CD4-positive, CD25-positive, alpha-beta regulatory T cell (primary cell): Measurements from ENCODE around the gene RHOB. TPM values are rescaled to one million over a fixed set of nuclear protein-coding genes. Genes with fewer than 3 reads are reported as not detected.

Experiments
- ATAC-seq, 2 donors: fragments of 150-1000 bp; cut with Tn5 transposase; one replicate each; pipeline ENCODE4 v1.10.0; 2021; ENCODE audit warnings: low read depth in 2 of 2, moderate number of reproducible peaks in 2 of 2, moderate library complexity in 1 of 2
- DNase-seq, 3 donors: peaks; one replicate each; pipeline versions ENCODE4 v3.0.0 to v3.0.0-alpha.2; 2012 to 2022; ENCODE audit warnings: mixed read lengths in 1 of 3
- H3K27ac ChIP-seq: one replicate; pipeline ENCODE4 v1.7.0; 2013; ENCODE audit warnings: mild to moderate bottlenecking, low read length; ENCODE audit not compliant: insufficient read depth, poor library complexity, severe bottlenecking
- H3K27me3 ChIP-seq: one replicate; pipeline ENCODE4 v1.7.0; 2013; ENCODE audit warnings: low read length; ENCODE audit not compliant: control insufficient read depth, insufficient read depth
- H3K36me3 ChIP-seq: one replicate; pipeline ENCODE4 v1.7.0; 2013; ENCODE audit warnings: mild to moderate bottlenecking, low read length, moderate library complexity; ENCODE audit not compliant: control insufficient read depth, insufficient read depth
- H3K4me1 ChIP-seq: 2 replicates; pipeline ENCODE4 v1.7.0; 2013; ENCODE audit warnings: mild to moderate bottlenecking, low read length; ENCODE audit not compliant: insufficient read depth, control insufficient read depth, poor library complexity, severe bottlenecking
- H3K4me3 ChIP-seq: one replicate; pipeline ENCODE4 v1.7.0; 2013; ENCODE audit warnings: low read depth, mild to moderate bottlenecking, low read length, moderate library complexity
- H3K9me3 ChIP-seq, 2 experiments: 1 replicate in 1 of 2; 2 replicates in 1 of 2; pipeline ENCODE4 v1.7.0; 2013; ENCODE audit warnings: low read length in 2 of 2, mild to moderate bottlenecking in 1 of 2, moderate library complexity in 1 of 2; ENCODE audit not compliant: control insufficient read depth in 2 of 2
- H3K27ac Mint-ChIP-seq, 3 donors: one replicate each; pipeline ENCODE4 v1.8.0; 2020 to 2022; ENCODE audit warnings: mild to moderate bottlenecking in 3 of 3, mixed read lengths in 3 of 3, moderate library complexity in 2 of 3
- H3K27me3 Mint-ChIP-seq: one replicate; pipeline ENCODE4 v1.8.0; 2022; ENCODE audit warnings: mild to moderate bottlenecking, mixed read lengths
- H3K36me3 Mint-ChIP-seq: one replicate; pipeline ENCODE4 v1.8.0; 2020; ENCODE audit warnings: mixed read lengths
- H3K4me1 Mint-ChIP-seq, 4 donors: one replicate each; pipeline ENCODE4 v1.8.0; 2020 to 2022; ENCODE audit warnings: mixed read lengths in 4 of 4, mild to moderate bottlenecking in 1 of 4
- H3K4me3 Mint-ChIP-seq, 4 donors: one replicate each; pipeline ENCODE4 v1.8.0; 2020 to 2022; ENCODE audit warnings: mild to moderate bottlenecking in 4 of 4, mixed read lengths in 4 of 4, moderate library complexity in 3 of 4
- H3K9me3 Mint-ChIP-seq, 7 donors: one replicate each; pipeline ENCODE4 v1.8.0; 2020 to 2022; ENCODE audit warnings: mixed read lengths in 7 of 7, mild to moderate bottlenecking in 3 of 7, moderate library complexity in 2 of 7
- polyA plus RNA-seq, 4 donors: library from polyadenylated mRNA; unstranded; fragments of 300-500 nt; fragmentation: Illumina TruSeq; gene quantifications; one replicate each; pipeline ENCODE4 v1.2.3, GENCODE V29; 2021
- total RNA-seq: library from RNA; stranded (reverse); gene quantifications from one replicate; pipeline ENCODE4 v1.2.3, GENCODE V29; 2022

The RHOB gene
- total and polyA plus RNA-seq, 5 donors from 2014 or later, result 0.69 to 16.6 (median 1.1) TPM

DNA sequence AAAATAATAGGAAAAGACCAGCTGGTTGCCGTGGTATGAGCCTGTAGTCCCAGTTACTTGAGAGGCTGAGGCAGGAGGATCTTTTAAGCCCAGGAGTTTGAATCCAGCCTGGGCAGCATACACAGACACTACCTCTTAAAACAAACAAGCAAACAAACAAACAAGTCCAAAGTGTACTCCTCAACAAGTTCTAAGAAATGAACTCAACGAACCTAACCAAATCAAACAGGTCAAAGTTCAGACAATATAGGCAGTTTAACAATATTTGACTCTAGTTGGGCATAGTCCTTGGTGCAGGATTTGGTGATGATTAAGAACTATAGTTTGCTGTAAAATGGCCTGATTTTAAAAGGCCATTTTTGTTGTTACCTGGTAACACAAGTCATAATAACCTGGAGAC is 41.9 kb upstream of the RHOB start:
- no peak overlapping the region for H3K27ac ChIP-seq
- H3K36me3 Mint-ChIP-seq, result no peaks in the 10 kb centered on the region
- H3K4me3 ChIP-seq, result no peak overlapping the region
- peaks cover 0 to 19% (median 8%) of the 10 kb centered on the region in 7 donors for H3K9me3 Mint-ChIP-seq
- peaks cover 4% of the 10 kb centered on the region for H3K27me3 ChIP-seq
- ATAC-seq, result no peak
- no peaks in the 10 kb centered on the region for H3K36me3 ChIP-seq
- H3K4me3 Mint-ChIP-seq, result no peak overlapping the region
- H3K4me1 ChIP-seq, result no peaks in the 10 kb centered on the region
- DNase-seq, result no peak
- H3K4me1 Mint-ChIP-seq, result no peaks in the 10 kb centered on the region
- H3K27ac Mint-ChIP-seq, result no peak overlapping the region
- H3K9me3 ChIP-seq, result peaks cover 11 to 13% of the 10 kb centered on the region in 2 experiments
- H3K27me3 Mint-ChIP-seq, result peaks cover 28% of the 10 kb centered on the region

- no peaks in the 10 kb centered on the region for H3K36me3 Mint-ChIP-seq
- H3K4me3 Mint-ChIP-seq, result no peak overlapping the region
- no peaks in the 10 kb centered on the region for H3K4me1 Mint-ChIP-seq
- Histone ChIP-seq H3K4me3 (no peak overlapping the region), H3K27ac (no peak overlapping the region), H3K4me1 (no peaks in the 10 kb centered on the region), H3K27me3 (no peaks in the 10 kb centered on the region), H3K36me3 (no peaks in the 10 kb centered on the region), H3K9me3 (peaks cover 14 to 15% of the 10 kb centered on the region in 2 experiments)
- DNase-seq (no peak), ATAC-seq (no peak)
- H3K27ac Mint-ChIP-seq, result peak overlapping the region in 1 of 3 donors; percentile 83
- H3K9me3 Mint-ChIP-seq, result peaks cover 0 to 21% (median 9%) of the 10 kb centered on the region in 7 donors
- H3K27me3 Mint-ChIP-seq, result peaks cover 20% of the 10 kb centered on the region
Measured at GRCh38 chr2:20409039-20409438, 37.8 kb upstream of the RHOB start.

GRCh38 chr2:20410556-20411277 is 36.2 kb upstream of the RHOB start:
- Histone ChIP-seq H3K4me3 (no peak overlapping the region), H3K4me1 (no peaks in the 10 kb centered on the region), H3K27ac (no peak overlapping the region), H3K27me3 (no peaks in the 10 kb centered on the region), H3K9me3 (peaks cover 14 to 15% of the 10 kb centered on the region in 2 experiments), H3K36me3 (no peaks in the 10 kb centered on the region)
- Mint-ChIP-seq H3K4me3 (no peak overlapping the region), H3K9me3 (peaks cover 0 to 21% (median 9%) of the 10 kb centered on the region in 7 donors), H3K4me1 (no peaks in the 10 kb centered on the region), H3K27ac (no peak overlapping the region), H3K36me3 (peaks cover 3% of the 10 kb centered on the region), H3K27me3 (peaks cover 21% of the 10 kb centered on the region)
- ATAC-seq (no peak), DNase-seq (no peak)

GRCh38 chr2:20411361-20411894 is 35.4 kb upstream of the RHOB start:
- no peak overlapping the region for H3K4me3 ChIP-seq
- no peak overlapping the region for H3K27ac ChIP-seq
- H3K36me3 Mint-ChIP-seq, result peaks cover 3% of the 10 kb centered on the region
- peaks cover 0 to 21% (median 9%) of the 10 kb centered on the region in 7 donors for H3K9me3 Mint-ChIP-seq
- peaks cover 14 to 15% of the 10 kb centered on the region in 2 experiments for H3K9me3 ChIP-seq
- H3K27ac Mint-ChIP-seq, result no peak overlapping the region
- H3K4me1 Mint-ChIP-seq, result no peaks in the 10 kb centered on the region
- no peaks in the 10 kb centered on the region for H3K27me3 ChIP-seq
- peak; percentile 85 to 92 for ATAC-seq
- peaks cover 21% of the 10 kb centered on the region for H3K27me3 Mint-ChIP-seq
- H3K36me3 ChIP-seq, result no peaks in the 10 kb centered on the region
- no peak overlapping the region for H3K4me3 Mint-ChIP-seq
- DNase-seq, result peak; percentile 40 to 74 (median 52)
- H3K4me1 ChIP-seq, result no peaks in the 10 kb centered on the region

DNA sequence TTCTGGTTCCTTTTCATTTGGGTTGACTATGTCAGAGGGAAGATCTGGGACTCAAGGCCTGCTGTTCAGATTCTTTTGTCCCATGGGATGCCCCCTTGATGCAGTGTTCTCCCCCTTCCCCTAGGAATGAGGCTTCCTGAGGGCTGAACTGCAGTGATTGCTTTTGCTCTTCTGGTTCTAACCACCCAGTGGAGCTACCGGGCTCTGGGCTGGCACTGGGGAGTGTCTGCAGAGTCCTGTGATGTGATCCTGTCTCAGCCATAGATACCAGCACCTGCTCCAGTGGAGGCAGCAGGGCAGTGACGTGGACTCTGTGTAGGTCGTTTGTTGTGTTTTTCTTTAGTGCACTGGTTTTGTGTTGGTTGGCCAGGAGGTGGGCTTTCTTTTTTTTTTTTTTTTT is 32.1 kb upstream of the RHOB start:
- Mint-ChIP-seq H3K36me3 (peaks cover 3% of the 10 kb centered on the region), H3K4me3 (no peak overlapping the region)
- H3K9me3 ChIP-seq, result peaks cover 4% of the 10 kb centered on the region in 2 experiments

GRCh38 chr2:20415511-20415918 is 31.4 kb upstream of the RHOB start:
- Mint-ChIP-seq H3K36me3 (peaks cover 3% of the 10 kb centered on the region), H3K4me3 (no peak overlapping the region), H3K27ac (no peak overlapping the region), H3K9me3 (peaks cover 0 to 1% (median 0%) of the 10 kb centered on the region in 7 donors), H3K4me1 (no peaks in the 10 kb centered on the region), H3K27me3 (peaks cover 8% of the 10 kb centered on the region)
- Histone ChIP-seq H3K4me1 (no peaks in the 10 kb centered on the region), H3K4me3 (no peak overlapping the region), H3K9me3 (no peaks in the 10 kb centered on the region), H3K27me3 (peaks cover 6% of the 10 kb centered on the region), H3K36me3 (no peaks in the 10 kb centered on the region), H3K27ac (no peak overlapping the region)
- ATAC-seq, result no peak
- no peak for DNase-seq

More for the DNA sequence above, 32.1 kb upstream of the RHOB start:
- Histone ChIP-seq H3K4me1 (no peaks in the 10 kb centered on the region), H3K27me3 (peaks cover 6% of the 10 kb centered on the region), H3K36me3 (no peaks in the 10 kb centered on the region), H3K4me3 (no peak overlapping the region), H3K27ac (no peak overlapping the region)
- peaks cover 0 to 4% (median 3%) of the 10 kb centered on the region in 7 donors for H3K9me3 Mint-ChIP-seq
- ATAC-seq, result no peak
- H3K27ac Mint-ChIP-seq, result no peak overlapping the region
- H3K4me1 Mint-ChIP-seq, result no peaks in the 10 kb centered on the region
- peaks cover 8% of the 10 kb centered on the region for H3K27me3 Mint-ChIP-seq
- no peak for DNase-seq

DNA sequence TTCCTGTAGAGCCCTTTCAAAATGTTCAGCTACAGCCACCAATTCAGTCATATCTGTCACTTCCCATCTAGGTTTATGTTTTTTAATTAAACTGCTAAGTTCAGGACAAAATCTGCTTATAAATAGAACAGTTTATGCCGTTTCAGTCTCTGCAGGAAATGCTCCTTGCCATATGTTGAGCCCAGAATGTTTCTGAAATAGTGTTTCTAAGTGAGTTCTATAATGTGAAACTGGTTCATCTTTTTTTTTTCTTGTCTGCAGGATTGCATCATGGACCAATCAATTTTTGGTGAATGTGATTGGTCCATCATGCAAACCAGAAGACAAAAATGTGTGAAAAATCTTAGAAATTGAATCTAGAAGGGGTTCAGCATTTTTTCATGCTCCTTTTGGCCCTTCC is 30.2 kb upstream of the RHOB start:
- Histone ChIP-seq H3K27ac (no peak overlapping the region), H3K4me3 (no peak overlapping the region), H3K4me1 (no peaks in the 10 kb centered on the region), H3K9me3 (no peaks in the 10 kb centered on the region), H3K27me3 (peaks cover 6% of the 10 kb centered on the region), H3K36me3 (no peaks in the 10 kb centered on the region)
- DNase-seq, result no peak
- H3K9me3 Mint-ChIP-seq, result no peaks in the 10 kb centered on the region
- peaks cover 3% of the 10 kb centered on the region for H3K36me3 Mint-ChIP-seq
- no peak overlapping the region for H3K4me3 Mint-ChIP-seq
- H3K27ac Mint-ChIP-seq, result no peak overlapping the region
- no peaks in the 10 kb centered on the region for H3K4me1 Mint-ChIP-seq
- peaks cover 8% of the 10 kb centered on the region for H3K27me3 Mint-ChIP-seq
- ATAC-seq, result no peak
